ENCODE measurements around the gene ENTHD1. TPM values are rescaled to one million over a fixed set of nuclear protein-coding genes. Genes with fewer than 3 reads are reported as not detected.

ENTHD1 gene
- total RNA-seq, 1 experiment from 2014 or later, result not detected

DNA sequence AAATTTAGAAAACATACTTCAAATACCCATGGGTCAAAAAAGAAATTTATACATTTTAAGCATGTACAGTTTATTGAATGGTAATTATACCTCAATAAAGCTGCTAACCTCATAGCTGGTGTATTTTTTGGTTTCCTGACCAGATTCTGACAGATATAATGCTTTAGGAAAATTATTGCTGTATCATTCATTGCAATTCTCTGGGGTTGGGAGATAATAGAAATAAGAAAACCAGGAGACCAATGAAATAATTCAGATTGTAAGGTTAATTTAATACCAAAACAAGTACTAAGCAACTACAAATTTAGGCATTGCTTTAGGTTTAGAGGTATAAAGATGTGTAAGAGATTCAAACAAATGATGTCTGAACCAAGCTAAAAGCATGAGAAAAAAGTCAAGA is 120.1 kb downstream of the ENTHD1 start:
- Histone ChIP-seq H4K91ac (ENCODE audit: insufficient read length, low read depth, low read length) (no peak overlapping the region), H2BK20ac (ENCODE audit: low read depth, low read length, poor library complexity, severe bottlenecking) (no peak overlapping the region), H3K27ac (ENCODE audit: insufficient read length, low read depth, low read length) (no peak overlapping the region), H2BK120ac (ENCODE audit: low read depth, low read length, poor library complexity, severe bottlenecking) (no peak overlapping the region), H3K18ac (ENCODE audit: insufficient read length, low read depth, low read length) (no peak overlapping the region), H3K27me3 (ENCODE audit: insufficient read depth, low read length) (no peaks in the 10 kb centered on the region), H3K23me2 (ENCODE audit: insufficient read length, low read depth, low read length, poor library complexity, severe bottlenecking) (no peaks in the 10 kb centered on the region), H3K4me1 (ENCODE audit: insufficient read depth, low read length) (no peaks in the 10 kb centered on the region), H2AK5ac (ENCODE audit: insufficient read length, low read length) (no peak overlapping the region), H3K9ac (ENCODE audit: extremely low read depth, insufficient read length, low read length) (no peak overlapping the region), H3K23ac (ENCODE audit: insufficient read length, low read depth, low read length) (no peak overlapping the region), H3K79me2 (ENCODE audit: insufficient read depth, low read length) (no peaks in the 10 kb centered on the region), H3K4ac (ENCODE audit: low read depth, low read length) (no peak overlapping the region), H3K56ac (ENCODE audit: insufficient read length, low read depth, low read length) (no peak overlapping the region), H2BK12ac (ENCODE audit: insufficient read length, low read depth, low read length) (no peak overlapping the region), H4K8ac (replicated peaks; ENCODE audit: insufficient read length, low read depth, low read length) (no peak overlapping the region), H2BK5ac (ENCODE audit: insufficient read length, low read length) (no peak overlapping the region), H4K5ac (ENCODE audit: insufficient read length, low read depth, low read length) (no peak overlapping the region), H3K79me1 (ENCODE audit: insufficient read depth, low read depth, low read length, poor library complexity, severe bottlenecking) (no peaks in the 10 kb centered on the region), H3K4me2 (ENCODE audit: insufficient read depth, insufficient read length, low read length) (no peak overlapping the region), H2AFZ (ENCODE audit: low read length) (no peak overlapping the region), H2BK15ac (ENCODE audit: low read depth, low read length) (no peak overlapping the region), H3K14ac (ENCODE audit: insufficient read depth, low read length) (no peak overlapping the region), H3T11ph (ENCODE audit: low read length) (no peak overlapping the region), H3K9me3 (ENCODE audit: control insufficient read depth, low read depth, low read length) (no peaks in the 10 kb centered on the region), H4K20me1 (ENCODE audit: control insufficient read depth, insufficient read depth, insufficient read length) (no peaks in the 10 kb centered on the region)
- no peaks in the 10 kb centered on the region for H3K9me3 Mint-ChIP-seq
- no peak overlapping the region for H3K4me3 Mint-ChIP-seq
- H3K27me3 Mint-ChIP-seq (ENCODE audit: low read depth), result peaks cover 26% of the 10 kb centered on the region
- TF ChIP-seq, protein P1, sequence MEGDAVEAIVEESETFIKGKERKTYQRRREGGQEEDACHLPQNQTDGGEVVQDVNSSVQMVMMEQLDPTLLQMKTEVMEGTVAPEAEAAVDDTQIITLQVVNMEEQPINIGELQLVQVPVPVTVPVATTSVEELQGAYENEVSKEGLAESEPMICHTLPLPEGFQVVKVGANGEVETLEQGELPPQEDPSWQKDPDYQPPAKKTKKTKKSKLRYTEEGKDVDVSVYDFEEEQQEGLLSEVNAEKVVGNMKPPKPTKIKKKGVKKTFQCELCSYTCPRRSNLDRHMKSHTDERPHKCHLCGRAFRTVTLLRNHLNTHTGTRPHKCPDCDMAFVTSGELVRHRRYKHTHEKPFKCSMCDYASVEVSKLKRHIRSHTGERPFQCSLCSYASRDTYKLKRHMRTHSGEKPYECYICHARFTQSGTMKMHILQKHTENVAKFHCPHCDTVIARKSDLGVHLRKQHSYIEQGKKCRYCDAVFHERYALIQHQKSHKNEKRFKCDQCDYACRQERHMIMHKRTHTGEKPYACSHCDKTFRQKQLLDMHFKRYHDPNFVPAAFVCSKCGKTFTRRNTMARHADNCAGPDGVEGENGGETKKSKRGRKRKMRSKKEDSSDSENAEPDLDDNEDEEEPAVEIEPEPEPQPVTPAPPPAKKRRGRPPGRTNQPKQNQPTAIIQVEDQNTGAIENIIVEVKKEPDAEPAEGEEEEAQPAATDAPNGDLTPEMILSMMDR (conservative IDR thresholded peaks at IDR 0.05), result no peak
- no peak overlapping the region for H3K27ac Mint-ChIP-seq
- no peaks in the 10 kb centered on the region for H3K4me1 Mint-ChIP-seq
- H3K36me3 Mint-ChIP-seq (ENCODE audit: insufficient read depth in 1 of 3, low read depth in 3 of 3), result no peaks in the 10 kb centered on the region
- DNase-seq, result no peak
